B cell (primary cell): ENCODE results near the gene ZNF280C. TPM values are rescaled to one million over a fixed set of nuclear protein-coding genes. Genes with fewer than 3 reads are reported as not detected.

Experiments
- ATAC-seq: fragments of 200-7000 bp; cut with Tn5 transposase; one replicate; pipeline ENCODE4 v1.10.0; 2021; ENCODE audit warnings: low read depth, mild to moderate bottlenecking, moderate number of reproducible peaks, moderate library complexity
- CTCF ChIA-PET: fragments of 350-600 bp; sonication (Branson Sonifier 250); formaldehyde crosslinking; loops from one replicate; lab custom pipeline; 2021; ENCODE audit warnings: antibody characterized with exemption, inconsistent platforms; lab: Charles Lee
- POLR2A ChIA-PET: fragments of 350-600 bp; sonication (Branson Sonifier 250); formaldehyde crosslinking; loops from one replicate; lab custom pipeline; 2021; ENCODE audit warnings: antibody characterized with exemption; lab: Charles Lee
- DNase-seq: peaks from one replicate; pipeline ENCODE4 v3.0.0; 2013
- H2AFZ ChIP-seq: 2 replicates; pipeline ENCODE4 v1.6.1; 2012; ENCODE audit warnings: mild to moderate bottlenecking, low read depth, low read length; ENCODE audit not compliant: insufficient read depth, poor library complexity, severe bottlenecking
- H3K27ac ChIP-seq, 2 donors: 1 replicate in 1 of 2; 2 replicates in 1 of 2; pipeline ENCODE4 v1.5.1; 2012 to 2013; ENCODE audit warnings: low read length in 2 of 2, mild to moderate bottlenecking in 2 of 2, moderate library complexity in 1 of 2
- H3K27me3 ChIP-seq, 4 experiments: fragments of 200-600 bp in 1 of 4; sonication (generic) in 1 of 4; replicated peaks in 1 of 4; 1 replicate in 2 of 4; 2 replicates in 2 of 4; pipeline versions ENCODE4 v1.6.1 to v1.7.0; 2013 to 2016; ENCODE audit warnings: low read length in 3 of 4, mild to moderate bottlenecking in 2 of 4, mixed read lengths in 1 of 4, moderate library complexity in 1 of 4; ENCODE audit not compliant: insufficient read depth in 4 of 4, control insufficient read depth in 3 of 4; ENCODE audit errors: control extremely low read depth in 1 of 4
- H3K36me3 ChIP-seq, 2 experiments: replicated peaks in 1 of 2; 1 replicate in 1 of 2; 2 replicates in 1 of 2; pipeline versions ENCODE4 v1.6.1 to v1.7.1; 2013; ENCODE audit warnings: low read length in 1 of 2; ENCODE audit not compliant: insufficient read depth in 2 of 2, control insufficient read depth in 1 of 2; ENCODE audit errors: control extremely low read depth in 1 of 2, extremely low read depth in 1 of 2
- H3K4me1 ChIP-seq, 2 donors: fragments of 200-600 bp in 1 of 2; sonication (generic) in 1 of 2; 1 replicate in 1 of 2; 2 replicates in 1 of 2; pipeline versions ENCODE4 v1.5.1 to v1.6.1; 2013 to 2017; ENCODE audit warnings: low read length in 2 of 2; ENCODE audit not compliant: control insufficient read depth in 2 of 2, insufficient read depth in 2 of 2
- H3K4me2 ChIP-seq: replicated peaks from 2 replicates; pipeline ENCODE3; 2012; ENCODE audit warnings: mild to moderate bottlenecking, low read depth, low read length; ENCODE audit not compliant: poor library complexity, severe bottlenecking
- H3K4me3 ChIP-seq, 5 experiments: fragments of 200-600 bp in 1 of 5; sonication (generic) in 1 of 5; 1 replicate in 3 of 5; 2 replicates in 2 of 5; pipeline versions ENCODE4 v1.5.1 to v1.7.0; 2011 to 2016; ENCODE audit warnings: low read length in 4 of 5, mild to moderate bottlenecking in 4 of 5, low read depth in 2 of 5, control low read depth in 1 of 5, moderate library complexity in 1 of 5; ENCODE audit not compliant: insufficient read depth in 1 of 5; ENCODE audit errors: control extremely low read depth in 1 of 5, extremely low read depth in 1 of 5
- H3K79me2 ChIP-seq: fragments of 200-600 bp; sonication (generic); one replicate; pipeline ENCODE4 v1.6.0; 2016; ENCODE audit warnings: low read length; ENCODE audit not compliant: control insufficient read depth, insufficient read depth
- H3K9ac ChIP-seq: fragments of 200-600 bp; sonication (generic); 2 replicates; pipeline ENCODE4 v1.6.1; 2017; ENCODE audit warnings: mild to moderate bottlenecking, low read length, moderate library complexity
- H3K9me3 ChIP-seq, 3 donors: one replicate each; pipeline versions ENCODE4 v1.6.1 to v1.7.1; 2013; ENCODE audit warnings: low read length in 2 of 3; ENCODE audit not compliant: control insufficient read depth in 2 of 3, insufficient read depth in 1 of 3; ENCODE audit errors: control extremely low read depth in 1 of 3
- H4K20me1 ChIP-seq: 2 replicates; pipeline ENCODE4 v1.6.0; 2012; ENCODE audit warnings: mild to moderate bottlenecking, low read length; ENCODE audit not compliant: insufficient read depth, control insufficient read depth, poor library complexity, severe bottlenecking
- H3K27ac Mint-ChIP-seq: one replicate; pipeline ENCODE4 v1.8.0; 2021; ENCODE audit warnings: mixed read lengths
- H3K27me3 Mint-ChIP-seq: one replicate; pipeline ENCODE4 v1.8.0; 2021; ENCODE audit warnings: mixed read lengths
- H3K4me1 Mint-ChIP-seq: one replicate; pipeline ENCODE4 v1.8.0; 2021; ENCODE audit warnings: mixed read lengths
- H3K4me3 Mint-ChIP-seq: one replicate; pipeline ENCODE4 v1.8.0; 2021; ENCODE audit warnings: mixed read lengths
- H3K9me3 Mint-ChIP-seq: one replicate; pipeline ENCODE4 v1.8.0; 2022; ENCODE audit warnings: mixed read lengths; ENCODE audit not compliant: insufficient read depth
- EZH2 ChIP-seq: IDR thresholded peaks from 2 replicates; pipeline ENCODE4 v1.6.1; 2012; ENCODE audit warnings: borderline replicate concordance, low read depth, mild to moderate bottlenecking, moderate library complexity, low read length; ENCODE audit not compliant: insufficient read depth, poor library complexity, severe bottlenecking
- WGBS: methylation state at CpG from one replicate; pipeline ENCODE4 v1.1.5; 2013; ENCODE audit warnings: missing lambda C conversion rate; ENCODE audit not compliant: insufficient coverage; 5-methylcytosine and 5-hydroxymethylcytosine counted together
- intact Hi-C: fragments of 100-400 bp; cut with micrococcal nuclease; formaldehyde crosslinking; loops from one replicate; pipeline ENCODE4 v1.10.0; 2022
- polyA plus RNA-seq: library from polyadenylated mRNA; depleted of rRNA; stranded (reverse); fragments of >200 nt; gene quantifications from 2 replicates; pipeline ENCODE4 v1.2.3, GENCODE V29; 2012
- total RNA-seq, 2 donors: library from RNA; stranded (reverse); fragments of 120-200 nt in 1 of 2; gene quantifications; 1 replicate in 1 of 2; 2 replicates in 1 of 2; pipeline versions ENCODE4 v1.2.3 to v1.2.4, GENCODE V29; 2013 to 2022
- TF ChIP-seq, protein P1 (sequence below): fragments of 200-600 bp; IDR thresholded peaks from one replicate; pipeline ENCODE4 v1.8.0; 2022; ENCODE audit warnings: antibody characterized with exemption, mild to moderate bottlenecking

Gene ZNF280C
- total and polyA plus RNA-seq, 2 donors (not counting 1 experiment from before 2014, with no cell fraction given) = 2.3 to 7.0 TPM

DNA sequence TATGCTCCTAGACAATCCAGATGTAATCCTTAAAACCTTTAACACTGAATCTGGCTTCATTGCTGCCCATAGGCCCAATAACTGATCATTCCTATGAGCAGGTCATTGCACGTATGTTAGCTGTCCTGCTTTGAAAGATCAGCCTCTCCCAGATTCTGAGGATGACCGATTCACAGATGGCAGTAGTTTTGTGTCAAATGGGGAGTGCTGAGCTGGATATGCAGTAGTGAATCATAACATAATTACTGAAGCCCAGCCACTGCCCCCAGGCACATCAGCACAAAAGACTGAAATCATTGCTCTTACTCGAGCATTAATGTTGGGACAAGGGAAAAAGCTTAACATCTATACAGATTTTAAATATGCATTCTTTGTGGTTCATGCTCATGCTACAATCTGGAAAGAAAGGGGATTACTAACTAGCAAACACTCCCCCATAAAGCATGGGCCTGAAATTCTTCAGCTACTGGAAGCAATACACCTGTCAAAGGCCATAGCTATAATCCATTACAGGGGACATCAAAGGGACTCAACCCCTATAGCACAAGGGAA, 16.4 kb upstream of the ZNF280C start:
- Histone ChIP-seq H3K4me2 (no peak overlapping the region), H3K9me3 (no peaks in the 10 kb centered on the region), H3K36me3 (no peaks in the 10 kb centered on the region), H3K27me3 (no peaks in the 10 kb centered on the region), H3K4me3 (no peak overlapping the region), H3K4me1 (no peaks in the 10 kb centered on the region), H4K20me1 (no peaks in the 10 kb centered on the region), H3K27ac (no peak overlapping the region), H3K79me2 (no peaks in the 10 kb centered on the region), H2AFZ (no peak overlapping the region), H3K9ac (no peak overlapping the region)
- H3K4me1 Mint-ChIP-seq = no peaks in the 10 kb centered on the region
- ChIA-PET CTCF (no interaction called here), POLR2A (no interaction called here)
- H3K27me3 Mint-ChIP-seq = no peaks in the 10 kb centered on the region
- no peak overlapping the region for H3K4me3 Mint-ChIP-seq
- no peak for TF ChIP-seq EZH2
- TF ChIP-seq, protein P1, sequence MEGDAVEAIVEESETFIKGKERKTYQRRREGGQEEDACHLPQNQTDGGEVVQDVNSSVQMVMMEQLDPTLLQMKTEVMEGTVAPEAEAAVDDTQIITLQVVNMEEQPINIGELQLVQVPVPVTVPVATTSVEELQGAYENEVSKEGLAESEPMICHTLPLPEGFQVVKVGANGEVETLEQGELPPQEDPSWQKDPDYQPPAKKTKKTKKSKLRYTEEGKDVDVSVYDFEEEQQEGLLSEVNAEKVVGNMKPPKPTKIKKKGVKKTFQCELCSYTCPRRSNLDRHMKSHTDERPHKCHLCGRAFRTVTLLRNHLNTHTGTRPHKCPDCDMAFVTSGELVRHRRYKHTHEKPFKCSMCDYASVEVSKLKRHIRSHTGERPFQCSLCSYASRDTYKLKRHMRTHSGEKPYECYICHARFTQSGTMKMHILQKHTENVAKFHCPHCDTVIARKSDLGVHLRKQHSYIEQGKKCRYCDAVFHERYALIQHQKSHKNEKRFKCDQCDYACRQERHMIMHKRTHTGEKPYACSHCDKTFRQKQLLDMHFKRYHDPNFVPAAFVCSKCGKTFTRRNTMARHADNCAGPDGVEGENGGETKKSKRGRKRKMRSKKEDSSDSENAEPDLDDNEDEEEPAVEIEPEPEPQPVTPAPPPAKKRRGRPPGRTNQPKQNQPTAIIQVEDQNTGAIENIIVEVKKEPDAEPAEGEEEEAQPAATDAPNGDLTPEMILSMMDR = no peak
- no CpG with 5 or more reads among the region's 3 CpGs for WGBS
- no peak for ATAC-seq
- no peaks in the 10 kb centered on the region for H3K9me3 Mint-ChIP-seq
- no peak overlapping the region for H3K27ac Mint-ChIP-seq
- DNase-seq = no peak
- intact Hi-C loops = no loop called here

GRCh38 chrX:130282151-130282550, 13.5 kb upstream of the ZNF280C start:
- no peaks in the 10 kb centered on the region for H3K79me2 ChIP-seq

More at GRCh38 chrX:130282151-130282550, 13.5 kb upstream of the ZNF280C start:
- H3K27ac ChIP-seq = no peak overlapping the region
- ATAC-seq (no peak), DNase-seq (no peak)
- H3K4me1 ChIP-seq = no peaks in the 10 kb centered on the region
- Mint-ChIP-seq H3K27ac (no peak overlapping the region), H3K27me3 (peaks cover 3% of the 10 kb centered on the region), H3K9me3 (no peaks in the 10 kb centered on the region), H3K4me3 (no peak overlapping the region), H3K4me1 (no peaks in the 10 kb centered on the region)
- H3K27me3 ChIP-seq = no peaks in the 10 kb centered on the region
- H3K9me3 ChIP-seq = no peaks in the 10 kb centered on the region
- intact Hi-C loops = no loop called here
- no peaks in the 10 kb centered on the region for H4K20me1 ChIP-seq
- H2AFZ ChIP-seq = no peak overlapping the region
- CTCF ChIA-PET = no interaction called here
- no peak overlapping the region for H3K4me2 ChIP-seq
- H3K4me3 ChIP-seq = no peak overlapping the region
- no peaks in the 10 kb centered on the region for H3K36me3 ChIP-seq
- POLR2A ChIA-PET = no interaction called here
- TF ChIP-seq, protein P1 = no peak
- no peak for TF ChIP-seq EZH2
- no peak overlapping the region for H3K9ac ChIP-seq
- no CpG with 5 or more reads among the region's 3 CpGs for WGBS
